ENCODE results near the gene TSPAN7. TPM values are rescaled to one million over a fixed set of nuclear protein-coding genes. Genes with fewer than 3 reads are reported as not detected.

The TSPAN7 gene
- total RNA-seq, 4 donors from 2014 or later, result 10.7 to 25.7 (median 16.0) TPM

GRCh38 chrX:38636949-38637819, 75.8 kb downstream of the TSPAN7 start:
- no peaks in the 10 kb centered on the region for H3K4me1 ChIP-seq
- no peaks in the 10 kb centered on the region for H3K36me3 ChIP-seq
- 61% methylated on average over 8 of the region's 8 CpGs for whole genome bisulfite sequencing
- H3K4me3 ChIP-seq, result no peak overlapping the region
- no peaks in the 10 kb centered on the region for H3K27me3 ChIP-seq
- no peaks in the 10 kb centered on the region for H3K9me3 ChIP-seq
- no peak overlapping the region for H3K27ac ChIP-seq
- DNase-seq (ENCODE audit: low spot score in 2 of 2), result no peak
- TF ChIP-seq POLR2A (IDR thresholded peaks at IDR 0.05) (no peak), CTCF (IDR thresholded peaks at IDR 0.05) (no peak), EP300 (IDR thresholded peaks at IDR 0.05) (no peak), POLR2AphosphoS5 (IDR thresholded peaks at IDR 0.05) (no peak)

GRCh38 chrX:38638952-38639529, 77.7 kb downstream of the TSPAN7 start:
- Histone ChIP-seq H3K4me3 (no peak overlapping the region), H3K4me1 (no peaks in the 10 kb centered on the region), H3K27ac (no peak overlapping the region), H3K36me3 (no peaks in the 10 kb centered on the region), H3K9me3 (no peaks in the 10 kb centered on the region), H3K27me3 (no peaks in the 10 kb centered on the region)
- DNase-seq (ENCODE audit: low spot score in 2 of 2), result no peak
- 67% methylated on average over 5 of the region's 5 CpGs for WGBS
- TF ChIP-seq POLR2AphosphoS5 (IDR thresholded peaks at IDR 0.05), result no peak
- no peak for TF ChIP-seq CTCF (IDR thresholded peaks at IDR 0.05)
- no peak for TF ChIP-seq POLR2A (IDR thresholded peaks at IDR 0.05)
- TF ChIP-seq EP300 (IDR thresholded peaks at IDR 0.05), result no peak

GRCh38 chrX:38639730-38640129, 78.4 kb downstream of the TSPAN7 start:
- Histone ChIP-seq H3K9me3 (no peaks in the 10 kb centered on the region), H3K27ac (no peak overlapping the region), H3K36me3 (no peaks in the 10 kb centered on the region), H3K27me3 (no peaks in the 10 kb centered on the region), H3K4me1 (no peaks in the 10 kb centered on the region), H3K4me3 (no peak overlapping the region)
- TF ChIP-seq CTCF (IDR thresholded peaks at IDR 0.05) (no peak), POLR2A (IDR thresholded peaks at IDR 0.05) (no peak), POLR2AphosphoS5 (IDR thresholded peaks at IDR 0.05) (no peak), EP300 (IDR thresholded peaks at IDR 0.05) (no peak)
- DNase-seq (ENCODE audit: low spot score in 2 of 2), result no peak

GRCh38 chrX:38641197-38641596, 79.9 kb downstream of the TSPAN7 start:
- Histone ChIP-seq H3K4me3 (no peak overlapping the region), H3K4me1 (no peaks in the 10 kb centered on the region), H3K9me3 (no peaks in the 10 kb centered on the region), H3K36me3 (no peaks in the 10 kb centered on the region), H3K27me3 (no peaks in the 10 kb centered on the region), H3K27ac (no peak overlapping the region)
- 63% methylated on average over 5 of the region's 5 CpGs for WGBS
- DNase-seq (ENCODE audit: low spot score in 2 of 2), result no peak
- TF ChIP-seq POLR2A (IDR thresholded peaks at IDR 0.05) (no peak), CTCF (IDR thresholded peaks at IDR 0.05) (no peak), POLR2AphosphoS5 (IDR thresholded peaks at IDR 0.05) (no peak), EP300 (IDR thresholded peaks at IDR 0.05) (no peak)

DNA sequence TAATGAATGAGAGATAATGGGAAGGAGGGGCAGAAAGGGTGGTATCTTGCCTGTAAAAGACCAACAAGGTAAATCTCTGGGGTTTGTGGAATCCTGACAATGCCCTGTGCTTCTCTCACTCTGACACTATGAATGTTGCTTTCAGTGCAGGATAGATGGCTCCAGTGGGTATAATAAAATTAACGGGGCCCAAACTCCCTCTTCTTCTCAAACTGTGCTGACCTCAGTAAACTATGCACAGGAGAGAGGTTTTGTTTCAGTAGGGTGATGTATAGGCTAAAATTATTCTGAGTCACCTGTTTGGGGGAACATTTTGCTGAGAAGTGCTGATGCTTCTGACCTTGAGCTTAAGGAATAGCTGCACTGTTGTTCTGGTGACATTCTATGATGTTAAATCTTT, 82.6 kb downstream of the TSPAN7 start:
- Histone ChIP-seq H3K27me3 (no peaks in the 10 kb centered on the region), H3K4me3 (no peak overlapping the region), H3K36me3 (no peaks in the 10 kb centered on the region), H3K27ac (no peak overlapping the region), H3K9me3 (no peaks in the 10 kb centered on the region), H3K4me1 (no peaks in the 10 kb centered on the region)
- DNase-seq (ENCODE audit: low spot score in 2 of 2), result no peak
- TF ChIP-seq POLR2AphosphoS5 (IDR thresholded peaks at IDR 0.05) (no peak), POLR2A (IDR thresholded peaks at IDR 0.05) (no peak), EP300 (IDR thresholded peaks at IDR 0.05) (no peak), CTCF (IDR thresholded peaks at IDR 0.05) (no peak)
- 76% methylated on average over 1 of the region's 1 CpG for WGBS

Measured in suprapubic skin (tissue), 4 donors.